HepG2 (cell line): ENCODE data around the gene JSRP1. TPM values are rescaled to one million over a fixed set of nuclear protein-coding genes. Genes with fewer than 3 reads are reported as not detected.

Experiments
- AGO1 ChIP-seq: fragments of 200-400 bp; formaldehyde crosslinking; IDR thresholded peaks from 2 replicates; pipeline ENCODE4 v1.6.1; 2017; ENCODE audit warnings: mild to moderate bottlenecking, low read depth, low read length, moderate library complexity; ENCODE audit not compliant: poor library complexity, severe bottlenecking
- CBX1 ChIP-seq: IDR thresholded peaks from one replicate; pipeline ENCODE4 v1.6.1; 2016; ENCODE audit warnings: antibody characterized with exemption, low read depth
- CCDC6 ChIP-seq: sonication (generic); formaldehyde crosslinking; IDR thresholded peaks from 2 replicates; pipeline ENCODE4 v1.8.1; 2022; ENCODE audit warnings: mild to moderate bottlenecking, missing genetic modification reagents, moderate library complexity
- HCFC1 ChIP-seq: fragments of 150-350 bp; IDR thresholded peaks from 2 replicates; pipeline ENCODE4 v1.6.1; 2014; ENCODE audit warnings: low read depth, low read length
- KLF6 ChIP-seq: IDR thresholded peaks from 2 replicates; pipeline ENCODE4 v1.8.0; 2016; ENCODE audit warnings: missing biosample characterization, missing genetic modification reagents
- KMT2B ChIP-seq: IDR thresholded peaks from 2 replicates; pipeline ENCODE4 v1.6.1; 2016; ENCODE audit warnings: missing genetic modification reagents, missing compliant biosample characterization
- MAFF ChIP-seq: IDR thresholded peaks from 2 replicates; pipeline ENCODE4 v1.6.1; 2011; ENCODE audit warnings: low read depth, low read length, improper control_type of control experiment
- NFIC ChIP-seq: IDR thresholded peaks from 2 replicates; pipeline ENCODE4 v1.6.1; 2012; ENCODE audit warnings: mild to moderate bottlenecking, low read length, inconsistent platforms
- NR2F1 ChIP-seq, 2 experiments: fragments of 450-650 bp in 1 of 2; formaldehyde crosslinking in 1 of 2; IDR thresholded peaks; 2 replicates each; pipeline versions ENCODE4 v1.5.0 to v1.6.1; 2016 to 2020; ENCODE audit warnings: mild to moderate bottlenecking in 1 of 2, missing compliant biosample characterization in 1 of 2, missing genetic modification reagents in 1 of 2, moderate library complexity in 1 of 2
- ZNF253 ChIP-seq: sonication (generic); formaldehyde crosslinking; IDR thresholded peaks from 2 replicates; pipeline ENCODE4 v1.8.0; 2022; ENCODE audit warnings: mild to moderate bottlenecking, missing genetic modification reagents, borderline replicate concordance
- ZNF354B ChIP-seq: sonication (generic); formaldehyde crosslinking; IDR thresholded peaks from 2 replicates; pipeline ENCODE4 v1.8.0; 2022; ENCODE audit warnings: mild to moderate bottlenecking, missing genetic modification reagents
- ZSCAN29 ChIP-seq: sonication (generic); formaldehyde crosslinking; conservative IDR thresholded peaks from 2 replicates; pipeline ENCODE4 v1.4.0; 2020; ENCODE audit warnings: mild to moderate bottlenecking, missing genetic modification reagents
- ZSCAN30 ChIP-seq: sonication (generic); formaldehyde crosslinking; IDR thresholded peaks from 2 replicates; pipeline ENCODE4 v1.5.0; 2020; ENCODE audit warnings: mild to moderate bottlenecking, missing genetic modification reagents
- polyA plus RNA-seq, 8 experiments: library from polyadenylated mRNA; depleted of rRNA in 3 of 8; stranded (reverse) in 7 of 8; unstranded in 1 of 8; fragments of >200 nt; fragmentation: Illumina TruSeq in 4 of 8; extraction: Trizol in 4 of 8; gene quantifications; 2 replicates each; pipeline versions ENCODE4 v1.2.1 to v1.2.3, GENCODE V29; 2011 to 2016; ENCODE audit warnings: low read depth in 4 of 8, missing spikeins in 1 of 8, mixed read lengths in 1 of 8; ENCODE audit not compliant: insufficient read depth in 1 of 8
- total RNA-seq, 5 experiments: library from RNA; depleted of rRNA; stranded (reverse); fragments of >200 nt; fragmentation: Illumina TruSeq; extraction: Trizol; gene quantifications; 2 replicates each; pipeline ENCODE4 v1.2.3, GENCODE V29; 2016; ENCODE audit warnings: low read depth in 1 of 5
- TF ChIP-seq, protein P1 (sequence below): IDR thresholded peaks from 2 replicates; pipeline ENCODE4 v1.6.1; 2012; ENCODE audit warnings: low read length, improper control_type of control experiment
- TF ChIP-seq, protein P2 (sequence below): IDR thresholded peaks from 2 replicates; pipeline ENCODE4 v1.6.1; 2016; ENCODE audit warnings: missing compliant biosample characterization, missing genetic modification reagents, borderline replicate concordance
- TF ChIP-seq, protein P3 (sequence below): sonication (generic); formaldehyde crosslinking; IDR thresholded peaks from 2 replicates; pipeline ENCODE4 v1.4.0; 2020; ENCODE audit warnings: missing genetic modification reagents
- TF ChIP-seq, protein P4 (sequence below): IDR thresholded peaks from 2 replicates; pipeline ENCODE4 v1.6.1; 2016

JSRP1 gene
- total and polyA plus RNA-seq, 2 of the 13 experiments (the other 11 are each of a cell fraction or from before 2014, with no cell fraction given) = 0.16 to 0.38 TPM

DNA sequence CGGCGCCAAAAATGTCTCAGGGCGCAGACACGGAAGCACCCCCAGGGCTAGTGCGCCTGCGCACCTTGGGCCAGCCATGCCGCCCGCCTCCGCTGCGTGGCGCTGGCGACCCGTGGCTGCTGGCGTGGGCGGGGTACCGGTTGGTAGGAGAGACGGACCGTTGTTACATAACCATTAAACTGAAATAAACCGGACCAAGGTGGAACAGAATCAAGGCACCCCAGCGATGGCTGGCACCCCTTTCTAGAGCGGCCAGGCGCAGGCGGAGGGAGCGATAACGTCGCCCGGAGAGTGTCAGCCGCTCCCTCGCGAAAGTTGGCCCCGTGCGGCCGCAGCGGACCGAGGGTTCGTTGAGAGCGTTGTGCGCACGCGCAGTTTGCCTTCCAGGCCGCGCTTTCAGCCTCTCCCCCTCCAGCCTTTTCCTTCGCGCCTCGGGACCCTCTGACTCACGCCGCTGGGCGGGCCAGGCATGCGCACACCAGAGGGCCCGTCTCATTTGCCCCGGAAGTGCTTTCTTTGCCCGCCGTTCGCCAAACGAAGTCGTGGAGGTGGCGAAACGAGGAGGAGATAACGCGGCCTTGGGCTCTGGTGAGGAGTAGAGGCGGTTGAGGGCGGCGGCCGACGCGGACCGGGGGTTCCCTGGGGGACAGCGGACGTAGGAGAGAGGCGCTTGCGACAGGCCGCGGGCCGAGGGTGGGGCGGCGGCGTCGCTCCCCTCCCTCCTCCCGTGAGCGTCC lies 19.7 kb downstream of the JSRP1 start, which contains the start of the genes PLEKHJ1 and SF3A2 (continued):
- no peak for TF ChIP-seq NR2F1 (CRISPR knock-in tag; IDR thresholded peaks at IDR 0.05)
- TF ChIP-seq CBX1 = peak; percentile 23
- TF ChIP-seq NFIC = no peak
- peak; percentile 53 for TF ChIP-seq AGO1
- TF ChIP-seq, protein P1, sequence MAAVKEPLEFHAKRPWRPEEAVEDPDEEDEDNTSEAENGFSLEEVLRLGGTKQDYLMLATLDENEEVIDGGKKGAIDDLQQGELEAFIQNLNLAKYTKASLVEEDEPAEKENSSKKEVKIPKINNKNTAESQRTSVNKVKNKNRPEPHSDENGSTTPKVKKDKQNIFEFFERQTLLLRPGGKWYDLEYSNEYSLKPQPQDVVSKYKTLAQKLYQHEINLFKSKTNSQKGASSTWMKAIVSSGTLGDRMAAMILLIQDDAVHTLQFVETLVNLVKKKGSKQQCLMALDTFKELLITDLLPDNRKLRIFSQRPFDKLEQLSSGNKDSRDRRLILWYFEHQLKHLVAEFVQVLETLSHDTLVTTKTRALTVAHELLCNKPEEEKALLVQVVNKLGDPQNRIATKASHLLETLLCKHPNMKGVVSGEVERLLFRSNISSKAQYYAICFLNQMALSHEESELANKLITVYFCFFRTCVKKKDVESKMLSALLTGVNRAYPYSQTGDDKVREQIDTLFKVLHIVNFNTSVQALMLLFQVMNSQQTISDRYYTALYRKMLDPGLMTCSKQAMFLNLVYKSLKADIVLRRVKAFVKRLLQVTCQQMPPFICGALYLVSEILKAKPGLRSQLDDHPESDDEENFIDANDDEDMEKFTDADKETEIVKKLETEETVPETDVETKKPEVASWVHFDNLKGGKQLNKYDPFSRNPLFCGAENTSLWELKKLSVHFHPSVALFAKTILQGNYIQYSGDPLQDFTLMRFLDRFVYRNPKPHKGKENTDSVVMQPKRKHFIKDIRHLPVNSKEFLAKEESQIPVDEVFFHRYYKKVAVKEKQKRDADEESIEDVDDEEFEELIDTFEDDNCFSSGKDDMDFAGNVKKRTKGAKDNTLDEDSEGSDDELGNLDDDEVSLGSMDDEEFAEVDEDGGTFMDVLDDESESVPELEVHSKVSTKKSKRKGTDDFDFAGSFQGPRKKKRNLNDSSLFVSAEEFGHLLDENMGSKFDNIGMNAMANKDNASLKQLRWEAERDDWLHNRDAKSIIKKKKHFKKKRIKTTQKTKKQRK = no peak
- peak; percentile 88 for TF ChIP-seq ZSCAN30 (CRISPR knock-in tag)
- peak; percentile 86 for TF ChIP-seq ZNF253
- TF ChIP-seq KLF6 (CRISPR knock-in tag) = peak; percentile 95
- peak; percentile 24; the same call in 1 of the 2 replicates for TF ChIP-seq ZSCAN29
- TF ChIP-seq MAFF = no peak
- peak; percentile 92; the same call in 1 of the 2 replicates for TF ChIP-seq ZNF354B (CRISPR knock-in tag)
- TF ChIP-seq HCFC1 = peak; percentile 51; the same call in 1 of the 2 replicates
- peak; percentile 93; the same call in 1 of the 2 replicates for TF ChIP-seq KMT2B (CRISPR knock-in tag)
- TF ChIP-seq, protein P2, sequence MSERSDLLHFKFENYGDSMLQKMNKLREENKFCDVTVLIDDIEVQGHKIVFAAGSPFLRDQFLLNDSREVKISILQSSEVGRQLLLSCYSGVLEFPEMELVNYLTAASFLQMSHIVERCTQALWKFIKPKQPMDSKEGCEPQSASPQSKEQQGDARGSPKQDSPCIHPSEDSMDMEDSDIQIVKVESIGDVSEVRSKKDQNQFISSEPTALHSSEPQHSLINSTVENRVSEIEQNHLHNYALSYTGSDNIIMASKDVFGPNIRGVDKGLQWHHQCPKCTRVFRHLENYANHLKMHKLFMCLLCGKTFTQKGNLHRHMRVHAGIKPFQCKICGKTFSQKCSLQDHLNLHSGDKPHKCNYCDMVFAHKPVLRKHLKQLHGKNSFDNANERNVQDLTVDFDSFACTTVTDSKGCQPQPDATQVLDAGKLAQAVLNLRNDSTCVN (CRISPR knock-in tag) = peak; percentile 86
- peak; percentile 97 for TF ChIP-seq CCDC6 (CRISPR knock-in tag)
- TF ChIP-seq, protein P3, sequence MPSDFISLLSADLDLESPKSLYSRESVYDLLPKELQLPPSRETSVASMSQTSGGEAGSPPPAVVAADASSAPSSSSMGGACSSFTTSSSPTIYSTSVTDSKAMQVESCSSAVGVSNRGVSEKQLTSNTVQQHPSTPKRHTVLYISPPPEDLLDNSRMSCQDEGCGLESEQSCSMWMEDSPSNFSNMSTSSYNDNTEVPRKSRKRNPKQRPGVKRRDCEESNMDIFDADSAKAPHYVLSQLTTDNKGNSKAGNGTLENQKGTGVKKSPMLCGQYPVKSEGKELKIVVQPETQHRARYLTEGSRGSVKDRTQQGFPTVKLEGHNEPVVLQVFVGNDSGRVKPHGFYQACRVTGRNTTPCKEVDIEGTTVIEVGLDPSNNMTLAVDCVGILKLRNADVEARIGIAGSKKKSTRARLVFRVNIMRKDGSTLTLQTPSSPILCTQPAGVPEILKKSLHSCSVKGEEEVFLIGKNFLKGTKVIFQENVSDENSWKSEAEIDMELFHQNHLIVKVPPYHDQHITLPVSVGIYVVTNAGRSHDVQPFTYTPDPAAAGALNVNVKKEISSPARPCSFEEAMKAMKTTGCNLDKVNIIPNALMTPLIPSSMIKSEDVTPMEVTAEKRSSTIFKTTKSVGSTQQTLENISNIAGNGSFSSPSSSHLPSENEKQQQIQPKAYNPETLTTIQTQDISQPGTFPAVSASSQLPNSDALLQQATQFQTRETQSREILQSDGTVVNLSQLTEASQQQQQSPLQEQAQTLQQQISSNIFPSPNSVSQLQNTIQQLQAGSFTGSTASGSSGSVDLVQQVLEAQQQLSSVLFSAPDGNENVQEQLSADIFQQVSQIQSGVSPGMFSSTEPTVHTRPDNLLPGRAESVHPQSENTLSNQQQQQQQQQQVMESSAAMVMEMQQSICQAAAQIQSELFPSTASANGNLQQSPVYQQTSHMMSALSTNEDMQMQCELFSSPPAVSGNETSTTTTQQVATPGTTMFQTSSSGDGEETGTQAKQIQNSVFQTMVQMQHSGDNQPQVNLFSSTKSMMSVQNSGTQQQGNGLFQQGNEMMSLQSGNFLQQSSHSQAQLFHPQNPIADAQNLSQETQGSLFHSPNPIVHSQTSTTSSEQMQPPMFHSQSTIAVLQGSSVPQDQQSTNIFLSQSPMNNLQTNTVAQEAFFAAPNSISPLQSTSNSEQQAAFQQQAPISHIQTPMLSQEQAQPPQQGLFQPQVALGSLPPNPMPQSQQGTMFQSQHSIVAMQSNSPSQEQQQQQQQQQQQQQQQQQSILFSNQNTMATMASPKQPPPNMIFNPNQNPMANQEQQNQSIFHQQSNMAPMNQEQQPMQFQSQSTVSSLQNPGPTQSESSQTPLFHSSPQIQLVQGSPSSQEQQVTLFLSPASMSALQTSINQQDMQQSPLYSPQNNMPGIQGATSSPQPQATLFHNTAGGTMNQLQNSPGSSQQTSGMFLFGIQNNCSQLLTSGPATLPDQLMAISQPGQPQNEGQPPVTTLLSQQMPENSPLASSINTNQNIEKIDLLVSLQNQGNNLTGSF (CRISPR knock-in tag) = peak; percentile 84
- TF ChIP-seq, protein P4, sequence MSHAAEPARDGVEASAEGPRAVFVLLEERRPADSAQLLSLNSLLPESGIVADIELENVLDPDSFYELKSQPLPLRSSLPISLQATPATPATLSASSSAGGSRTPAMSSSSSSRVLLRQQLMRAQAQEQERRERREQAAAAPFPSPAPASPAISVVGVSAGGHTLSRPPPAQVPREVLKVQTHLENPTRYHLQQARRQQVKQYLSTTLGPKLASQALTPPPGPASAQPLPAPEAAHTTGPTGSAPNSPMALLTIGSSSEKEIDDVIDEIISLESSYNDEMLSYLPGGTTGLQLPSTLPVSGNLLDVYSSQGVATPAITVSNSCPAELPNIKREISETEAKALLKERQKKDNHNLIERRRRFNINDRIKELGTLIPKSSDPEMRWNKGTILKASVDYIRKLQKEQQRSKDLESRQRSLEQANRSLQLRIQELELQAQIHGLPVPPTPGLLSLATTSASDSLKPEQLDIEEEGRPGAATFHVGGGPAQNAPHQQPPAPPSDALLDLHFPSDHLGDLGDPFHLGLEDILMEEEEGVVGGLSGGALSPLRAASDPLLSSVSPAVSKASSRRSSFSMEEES = peak; percentile 92
